Esophagus muscularis mucosa (tissue), 4 donors: ENCODE data around the gene PCDH9. TPM values are rescaled to one million over a fixed set of nuclear protein-coding genes. Genes with fewer than 3 reads are reported as not detected.

Experiments
- DNase-seq: peaks from one replicate; pipeline ENCODE4 v3.0.0-alpha.2; 2017; ENCODE audit errors: extremely low spot score
- H3K27ac ChIP-seq, 4 donors: fragments of 200-600 bp; sonication (generic); replicated peaks in 1 of 4; 1 replicate in 3 of 4; 2 replicates in 1 of 4; pipeline ENCODE4 v1.5.1; 2016 to 2019; ENCODE audit warnings: mild to moderate bottlenecking in 1 of 4
- H3K27me3 ChIP-seq, 4 donors: fragments of 200-600 bp; sonication (generic); one replicate each; pipeline versions ENCODE4 v1.5.1 to v1.6.0; 2016 to 2019
- H3K36me3 ChIP-seq, 4 donors: fragments of 200-600 bp; sonication (generic); one replicate each; pipeline ENCODE4 v1.5.1; 2016 to 2019
- H3K4me1 ChIP-seq, 4 donors: fragments of 200-600 bp; sonication (generic); one replicate each; pipeline ENCODE4 v1.5.1; 2016 to 2019
- H3K4me3 ChIP-seq, 4 donors: fragments of 200-600 bp; sonication (generic); 1 replicate in 2 of 4; 2 replicates in 2 of 4; pipeline ENCODE4 v1.5.1; 2016 to 2019; ENCODE audit warnings: mild to moderate bottlenecking in 4 of 4, moderate library complexity in 1 of 4
- H3K9me3 ChIP-seq, 4 donors: fragments of 200-600 bp; sonication (generic); 1 replicate in 3 of 4; 2 replicates in 1 of 4; pipeline ENCODE4 v1.5.1; 2016 to 2019
- EP300 ChIP-seq: sonication (generic); formaldehyde crosslinking; IDR thresholded peaks from one replicate; pipeline ENCODE4 v1.6.1; 2017; ENCODE audit warnings: antibody characterized with exemption
- POLR2A ChIP-seq: fragments of 450-650 bp; IDR thresholded peaks from one replicate; pipeline ENCODE4 v1.6.1; 2017; ENCODE audit warnings: antibody characterized with exemption, moderate library complexity, mild to moderate bottlenecking, low read depth
- POLR2AphosphoS5 ChIP-seq, 2 donors: sonication (generic); formaldehyde crosslinking; IDR thresholded peaks; one replicate each; pipeline ENCODE4 v1.6.1; 2017; ENCODE audit warnings: antibody characterized with exemption in 2 of 2
- WGBS: methylation state at CpG from one replicate; pipeline ENCODE4 v1.1.5; 2018; 5-methylcytosine and 5-hydroxymethylcytosine counted together
- intact Hi-C: fragments of 100-400 bp; cut with DNase I; formaldehyde crosslinking; loops from one replicate; pipeline ENCODE4 v1.15.1; 2023
- total RNA-seq, 4 donors: library from RNA; depleted of rRNA; stranded (reverse); fragments of >200 nt; gene quantifications; one replicate each; pipeline versions ENCODE4 v1.1.0 to v1.2.1, GENCODE V29; 2016
- TF ChIP-seq, protein P1 (sequence below), 3 experiments: fragments of 200-600 bp in 2 of 3; fragments of 450-650 bp in 1 of 3; sonication (generic) in 2 of 3; IDR thresholded peaks; one replicate each; pipeline ENCODE4 v1.5.1; 2017 to 2019; ENCODE audit warnings: antibody characterized with exemption in 3 of 3, mild to moderate bottlenecking in 2 of 3, moderate library complexity in 1 of 3

Gene PCDH9
- total RNA-seq, 4 donors from 2014 or later: 33.8 to 81.8 (median 49.1) TPM

- intact Hi-C loops: no loop called here
- DNase-seq: no peak
- Histone ChIP-seq H3K4me1 (peaks cover 0 to 24% (median 6%) of the 10 kb centered on the region in 4 donors), H3K4me3 (no peak overlapping the region), H3K27me3 (no peaks in the 10 kb centered on the region), H3K36me3 (no peaks in the 10 kb centered on the region), H3K27ac (no peak overlapping the region), H3K9me3 (no peaks in the 10 kb centered on the region)
- 95% methylated on average over 1 of the region's 1 CpG for WGBS
- TF ChIP-seq, protein P1, sequence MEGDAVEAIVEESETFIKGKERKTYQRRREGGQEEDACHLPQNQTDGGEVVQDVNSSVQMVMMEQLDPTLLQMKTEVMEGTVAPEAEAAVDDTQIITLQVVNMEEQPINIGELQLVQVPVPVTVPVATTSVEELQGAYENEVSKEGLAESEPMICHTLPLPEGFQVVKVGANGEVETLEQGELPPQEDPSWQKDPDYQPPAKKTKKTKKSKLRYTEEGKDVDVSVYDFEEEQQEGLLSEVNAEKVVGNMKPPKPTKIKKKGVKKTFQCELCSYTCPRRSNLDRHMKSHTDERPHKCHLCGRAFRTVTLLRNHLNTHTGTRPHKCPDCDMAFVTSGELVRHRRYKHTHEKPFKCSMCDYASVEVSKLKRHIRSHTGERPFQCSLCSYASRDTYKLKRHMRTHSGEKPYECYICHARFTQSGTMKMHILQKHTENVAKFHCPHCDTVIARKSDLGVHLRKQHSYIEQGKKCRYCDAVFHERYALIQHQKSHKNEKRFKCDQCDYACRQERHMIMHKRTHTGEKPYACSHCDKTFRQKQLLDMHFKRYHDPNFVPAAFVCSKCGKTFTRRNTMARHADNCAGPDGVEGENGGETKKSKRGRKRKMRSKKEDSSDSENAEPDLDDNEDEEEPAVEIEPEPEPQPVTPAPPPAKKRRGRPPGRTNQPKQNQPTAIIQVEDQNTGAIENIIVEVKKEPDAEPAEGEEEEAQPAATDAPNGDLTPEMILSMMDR (IDR thresholded peaks at IDR 0.05): no peak
- no peak for TF ChIP-seq POLR2A
- TF ChIP-seq EP300: no peak
- no peak for TF ChIP-seq POLR2AphosphoS5 (IDR thresholded peaks at IDR 0.05)
Observed at GRCh38 chr13:67094078-67094477, 136.1 kb downstream of the PCDH9 start.

GRCh38 chr13:67091603-67092002, 138.5 kb downstream of the PCDH9 start:
- no peak for DNase-seq
- WGBS: 83% methylated on average over 1 of the region's 1 CpG
- TF ChIP-seq, protein P1 (IDR thresholded peaks at IDR 0.05): no peak
- TF ChIP-seq EP300 (no peak), POLR2AphosphoS5 (IDR thresholded peaks at IDR 0.05) (no peak), POLR2A (no peak)
- intact Hi-C loops: no loop called here
- no peaks in the 10 kb centered on the region for H3K36me3 ChIP-seq
- no peaks in the 10 kb centered on the region for H3K27me3 ChIP-seq
- no peaks in the 10 kb centered on the region for H3K9me3 ChIP-seq
- no peak overlapping the region for H3K4me3 ChIP-seq
- H3K4me1 ChIP-seq: peaks cover 5 to 38% (median 18%) of the 10 kb centered on the region in 4 donors
- H3K27ac ChIP-seq: no peak overlapping the region

GRCh38 chr13:67090856-67091255, 139.3 kb downstream of the PCDH9 start:
- intact Hi-C loops: no loop called here
- TF ChIP-seq POLR2AphosphoS5 (IDR thresholded peaks at IDR 0.05): no peak
- no peak for TF ChIP-seq POLR2A
- TF ChIP-seq, protein P1 (IDR thresholded peaks at IDR 0.05): no peak
- no peak for TF ChIP-seq EP300
- Histone ChIP-seq H3K4me3 (no peak overlapping the region), H3K27me3 (no peaks in the 10 kb centered on the region), H3K36me3 (no peaks in the 10 kb centered on the region), H3K27ac (no peak overlapping the region), H3K4me1 (peaks cover 5 to 46% (median 22%) of the 10 kb centered on the region in 4 donors), H3K9me3 (no peaks in the 10 kb centered on the region)
- 45% methylated on average over 2 of the region's 2 CpGs for WGBS
- no peak for DNase-seq

GRCh38 chr13:67087527-67087926, 142.6 kb downstream of the PCDH9 start:
- H3K9me3 ChIP-seq: no peaks in the 10 kb centered on the region
- no peaks in the 10 kb centered on the region for H3K27me3 ChIP-seq

GRCh38 chr13:67086260-67086659, 143.9 kb downstream of the PCDH9 start:
- TF ChIP-seq POLR2A (no peak), POLR2AphosphoS5 (IDR thresholded peaks at IDR 0.05) (no peak), EP300 (no peak)
- TF ChIP-seq, protein P1 (IDR thresholded peaks at IDR 0.05): no peak
- no peak for DNase-seq

More at GRCh38 chr13:67087527-67087926, 142.6 kb downstream of the PCDH9 start:
- 35% methylated on average over 2 of the region's 2 CpGs for WGBS
- H3K27ac ChIP-seq: peak overlapping the region in 3 of 4 donors; percentile 20 to 40 (median 23)
- peaks cover 11 to 49% (median 26%) of the 10 kb centered on the region in 4 donors for H3K4me1 ChIP-seq
- intact Hi-C loops: no loop called here
- no peaks in the 10 kb centered on the region for H3K36me3 ChIP-seq
- DNase-seq: no peak
- no peak for TF ChIP-seq POLR2AphosphoS5 (IDR thresholded peaks at IDR 0.05)
- H3K4me3 ChIP-seq: no peak overlapping the region

More at GRCh38 chr13:67086260-67086659, 143.9 kb downstream of the PCDH9 start:
- Histone ChIP-seq H3K27me3 (no peaks in the 10 kb centered on the region), H3K4me3 (no peak overlapping the region), H3K9me3 (no peaks in the 10 kb centered on the region), H3K4me1 (peaks cover 9 to 46% (median 26%) of the 10 kb centered on the region in 4 donors), H3K36me3 (no peaks in the 10 kb centered on the region), H3K27ac (no peak overlapping the region)
- WGBS: 40% methylated on average over 2 of the region's 2 CpGs
- intact Hi-C loops: no loop called here
